Fibroblast of pulmonary artery (primary cell): ENCODE measurements around the gene PDE4A.
A peak's percentile ranks its signal among the peaks of the same experiment; 100 is the strongest.
"Not testable (repeated sequence)": the region's sequence is repeated elsewhere in the genome, so short reads cannot be mapped to it uniquely, and the experiment has no call there.

Experiments
- DNase-seq: peaks from one replicate; pipeline ENCODE4 v3.0.0-alpha.2; 2010; ENCODE audit warnings: low read depth
- H3K4me3 ChIP-seq: replicated peaks from 2 replicates; pipeline ENCODE4 v1.5.1; 2011; ENCODE audit warnings: low read depth, mild to moderate bottlenecking, control low read depth, low read length, moderate library complexity
- CTCF ChIP-seq: IDR thresholded peaks from 2 replicates; pipeline ENCODE4 v1.5.1; 2011; ENCODE audit warnings: mild to moderate bottlenecking, control low read depth, low read length, inconsistent platforms; ENCODE audit errors: missing control alignments

PDE4A gene

GRCh38 chr19:10393137-10393536 lies 27.2 kb upstream of the PDE4A start:
- H3K4me3 ChIP-seq = no peak overlapping the region
- no peak for DNase-seq
- no peak for TF ChIP-seq CTCF

GRCh38 chr19:10395003-10395402 lies 25.3 kb upstream of the PDE4A start:
- no peak overlapping the region for H3K4me3 ChIP-seq
- TF ChIP-seq CTCF = no peak
- DNase-seq = no peak

DNA sequence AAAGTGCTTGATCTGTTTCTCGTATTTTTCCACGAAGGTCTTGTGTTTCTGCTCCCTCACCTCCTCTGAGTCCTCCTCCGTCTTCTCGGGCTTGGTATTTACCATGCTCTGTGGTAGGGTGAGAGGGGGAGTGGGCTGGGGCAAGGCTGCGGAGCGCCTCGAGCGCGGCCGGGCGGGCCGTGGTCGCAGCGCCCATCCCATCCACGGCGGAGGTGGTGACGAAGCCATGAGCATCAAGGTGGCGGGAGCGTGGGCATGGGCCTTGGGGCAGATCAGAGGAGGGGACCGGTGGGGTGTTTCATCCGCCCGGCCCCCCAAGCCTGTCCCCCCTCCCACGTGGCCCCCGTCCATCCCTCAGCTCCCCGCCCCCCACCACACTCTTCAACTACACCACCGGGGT lies 24.9 kb upstream of the PDE4A start:
- TF ChIP-seq CTCF = no peak
- DNase-seq = no peak
- no peak overlapping the region for H3K4me3 ChIP-seq

GRCh38 chr19:10395917-10396316 lies 24.4 kb upstream of the PDE4A start:
- H3K4me3 ChIP-seq = no peak overlapping the region
- DNase-seq = no peak
- no peak for TF ChIP-seq CTCF

GRCh38 chr19:10398819-10399218 lies 21.5 kb upstream of the PDE4A start:
- no peak for DNase-seq
- TF ChIP-seq CTCF = no peak
- no peak overlapping the region for H3K4me3 ChIP-seq

- not testable (repeated sequence) for H3K4me3 ChIP-seq, DNase-seq
These were observed 21.0 kb upstream of the PDE4A start for GRCh38 chr19:10399340-10399739.

- DNase-seq = no peak
- no peak overlapping the region for H3K4me3 ChIP-seq
- no peak for TF ChIP-seq CTCF
These were observed 20.5 kb upstream of the PDE4A start for GRCh38 chr19:10399878-10400277.

DNA sequence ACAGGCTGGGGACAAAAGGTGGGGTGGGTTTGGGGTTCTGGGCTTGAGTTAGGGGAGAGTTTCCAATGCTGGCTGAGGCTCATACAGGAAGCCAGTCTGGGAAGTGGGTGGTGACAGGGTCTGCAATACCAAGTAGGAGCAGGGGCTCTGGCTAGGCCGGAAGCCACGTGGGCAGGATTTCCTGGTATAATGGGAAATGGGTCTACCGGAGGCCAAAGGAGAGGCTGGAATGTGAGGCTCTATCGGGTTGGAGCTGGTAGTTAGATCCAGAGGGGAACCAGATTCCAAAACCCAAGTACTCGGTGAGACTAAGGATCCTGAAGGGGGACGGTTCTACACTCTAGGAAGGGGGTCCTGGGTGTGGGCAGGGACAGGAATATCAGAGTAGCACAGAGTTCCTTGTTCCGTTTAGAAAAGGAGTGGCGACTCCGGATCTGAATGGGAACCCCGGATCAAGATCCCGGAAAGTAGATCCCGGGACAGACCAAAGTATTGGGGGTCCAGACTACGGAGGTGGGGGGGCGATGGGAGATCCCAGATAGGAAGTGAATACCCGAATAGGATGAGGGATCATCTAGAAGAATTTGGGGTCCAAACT lies 17.8 kb upstream of the PDE4A start:
- peak; percentile 55 for DNase-seq
- TF ChIP-seq CTCF = no peak
- peak overlapping the region; percentile 100 for H3K4me3 ChIP-seq
